NT2/D1 (cell line): ENCODE data around the gene EEFSEC.

Experiments used
- DNase-seq: peaks from one replicate; pipeline ENCODE4 v3.0.0-alpha.2; 2011; ENCODE audit warnings: low read depth, low spot score
- H3K27me3 ChIP-seq: 2 replicates; pipeline ENCODE4 v1.6.0; 2011; ENCODE audit warnings: mild to moderate bottlenecking; ENCODE audit not compliant: insufficient read length, insufficient read depth
- H3K36me3 ChIP-seq: 2 replicates; pipeline ENCODE4 v1.6.1; 2011; ENCODE audit warnings: mild to moderate bottlenecking, low read length, mixed read lengths; ENCODE audit not compliant: insufficient read depth, insufficient read length
- H3K4me1 ChIP-seq: 2 replicates; pipeline ENCODE4 v1.5.1; 2011; ENCODE audit not compliant: insufficient read depth, insufficient read length
- H3K4me3 ChIP-seq: 2 replicates; pipeline ENCODE4 v1.5.1; 2011; ENCODE audit warnings: low read depth; ENCODE audit not compliant: insufficient read length
- H3K9ac ChIP-seq: 2 replicates; pipeline ENCODE4 v1.6.0; 2011; ENCODE audit warnings: low read depth; ENCODE audit not compliant: insufficient read length
- H3K9me3 ChIP-seq: 2 replicates; pipeline ENCODE4 v1.5.1; 2011; ENCODE audit warnings: mild to moderate bottlenecking, low read length; ENCODE audit not compliant: insufficient read depth
- SUZ12 ChIP-seq: IDR thresholded peaks from 2 replicates; pipeline ENCODE4 v1.6.1; 2011; ENCODE audit not compliant: insufficient read length, insufficient read depth; ENCODE audit errors: extremely low read depth
- YY1 ChIP-seq: IDR thresholded peaks from 2 replicates; pipeline ENCODE4 v1.6.1; 2011; ENCODE audit not compliant: insufficient read length, insufficient read depth
- ZNF274 ChIP-seq: IDR thresholded peaks from 2 replicates; pipeline ENCODE4 v1.6.1; 2011; ENCODE audit warnings: mild to moderate bottlenecking, low read depth, low read length

EEFSEC gene

GRCh38 chr3:128281461-128282367 is 128.4 kb downstream of the EEFSEC start:
- H3K27me3 ChIP-seq, result no peaks in the 10 kb centered on the region
- peaks cover 3% of the 10 kb centered on the region for H3K36me3 ChIP-seq
- H3K9ac ChIP-seq, result no peak overlapping the region
- TF ChIP-seq SUZ12 (no peak), YY1 (no peak), ZNF274 (no peak)
- H3K9me3 ChIP-seq, result no peaks in the 10 kb centered on the region
- DNase-seq, result no peak
- H3K4me1 ChIP-seq, result peaks cover 38% of the 10 kb centered on the region
- H3K4me3 ChIP-seq, result no peak overlapping the region

GRCh38 chr3:128282380-128283196 is 129.3 kb downstream of the EEFSEC start:
- H3K4me1 ChIP-seq, result peaks cover 40% of the 10 kb centered on the region
- H3K27me3 ChIP-seq, result no peaks in the 10 kb centered on the region
- no peaks in the 10 kb centered on the region for H3K9me3 ChIP-seq
- H3K9ac ChIP-seq, result peak overlapping the region; percentile 37
- no peak overlapping the region for H3K4me3 ChIP-seq
- TF ChIP-seq ZNF274 (no peak), SUZ12 (no peak), YY1 (no peak)
- no peak for DNase-seq
- H3K36me3 ChIP-seq, result peaks cover 3% of the 10 kb centered on the region

DNA sequence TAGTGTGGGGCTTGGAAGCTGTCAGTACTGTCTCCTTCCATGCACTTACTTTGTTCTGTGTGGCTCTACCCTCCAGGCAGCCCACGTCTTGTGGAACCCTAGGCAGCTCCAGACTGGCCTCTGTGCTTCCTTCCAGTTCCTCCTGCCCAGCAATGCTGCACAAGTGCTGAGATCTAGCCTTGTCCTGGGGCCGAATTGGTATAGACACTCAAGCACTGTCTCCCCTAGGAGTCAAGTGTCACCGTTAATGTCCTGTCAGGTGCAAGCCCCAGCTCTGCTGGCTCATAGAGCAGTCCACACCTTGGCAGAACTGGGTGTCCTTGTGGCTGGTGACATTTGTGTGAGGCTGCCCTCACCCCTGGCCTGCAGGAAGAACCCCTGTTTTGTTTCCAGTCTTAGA is 130.1 kb downstream of the EEFSEC start:
- Histone ChIP-seq H3K9me3 (no peaks in the 10 kb centered on the region), H3K4me1 (peaks cover 35% of the 10 kb centered on the region), H3K36me3 (peaks cover 3% of the 10 kb centered on the region), H3K9ac (no peak overlapping the region), H3K27me3 (no peaks in the 10 kb centered on the region), H3K4me3 (no peak overlapping the region)
- TF ChIP-seq SUZ12 (no peak), YY1 (no peak), ZNF274 (no peak)
- DNase-seq, result no peak

GRCh38 chr3:128285042-128285966 is 132.0 kb downstream of the EEFSEC start:
- no peak overlapping the region for H3K4me3 ChIP-seq
- no peak overlapping the region for H3K9ac ChIP-seq
- H3K36me3 ChIP-seq, result peaks cover 3% of the 10 kb centered on the region
- H3K4me1 ChIP-seq, result peaks cover 25% of the 10 kb centered on the region
- no peaks in the 10 kb centered on the region for H3K27me3 ChIP-seq
- H3K9me3 ChIP-seq, result peaks cover 8% of the 10 kb centered on the region
- DNase-seq, result no peak
- TF ChIP-seq ZNF274 (no peak), YY1 (no peak), SUZ12 (no peak)

DNA sequence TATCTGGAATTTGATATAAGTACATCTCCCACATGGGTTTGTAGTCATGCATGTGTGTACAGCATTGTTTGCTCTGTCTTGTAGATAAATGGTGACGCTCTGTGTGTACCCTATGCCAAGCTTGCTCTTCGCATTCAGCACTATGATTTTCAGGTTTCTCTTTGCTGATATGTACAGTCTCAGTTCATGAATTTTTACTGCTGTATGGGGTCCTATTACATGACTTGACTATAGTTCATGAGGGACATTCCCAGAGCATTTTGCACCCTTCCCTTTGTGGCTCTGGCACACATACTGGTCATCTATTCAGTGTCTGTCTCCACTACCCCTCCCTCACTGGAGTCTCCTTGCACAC is 132.7 kb downstream of the EEFSEC start:
- Histone ChIP-seq H3K27me3 (no peaks in the 10 kb centered on the region), H3K4me3 (no peak overlapping the region), H3K9me3 (peaks cover 14% of the 10 kb centered on the region), H3K4me1 (peaks cover 22% of the 10 kb centered on the region), H3K9ac (no peak overlapping the region), H3K36me3 (peaks cover 3% of the 10 kb centered on the region)
- DNase-seq, result no peak
- TF ChIP-seq SUZ12 (no peak), ZNF274 (no peak), YY1 (no peak)

DNA sequence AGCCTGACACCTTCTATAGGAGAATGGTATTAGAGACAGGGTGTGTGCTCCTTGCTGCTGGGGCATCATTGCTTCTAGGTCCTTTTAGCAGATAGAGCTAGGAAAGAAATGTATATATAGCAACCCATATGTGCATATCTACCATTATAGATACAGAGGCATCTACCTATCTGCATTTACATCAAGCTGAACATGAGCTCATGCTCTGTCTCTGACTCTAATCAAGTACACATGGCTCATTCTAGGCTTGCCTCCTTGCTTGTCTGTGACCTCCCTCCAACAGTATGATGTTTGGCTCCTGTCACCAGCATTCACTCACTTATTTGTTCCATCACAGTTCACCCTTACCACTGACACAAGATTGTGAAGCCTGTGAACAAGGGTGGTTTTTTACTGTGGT is 133.4 kb downstream of the EEFSEC start:
- H3K9me3 ChIP-seq, result peaks cover 14% of the 10 kb centered on the region
- H3K9ac ChIP-seq, result no peak overlapping the region
- no peak for DNase-seq
- peaks cover 3% of the 10 kb centered on the region for H3K36me3 ChIP-seq
- no peaks in the 10 kb centered on the region for H3K27me3 ChIP-seq
- no peak overlapping the region for H3K4me3 ChIP-seq
- H3K4me1 ChIP-seq, result peaks cover 15% of the 10 kb centered on the region
- TF ChIP-seq YY1, result no peak
- TF ChIP-seq SUZ12, result no peak
- TF ChIP-seq ZNF274, result no peak

GRCh38 chr3:128287216-128287615 is 133.9 kb downstream of the EEFSEC start:
- no peaks in the 10 kb centered on the region for H3K27me3 ChIP-seq
- peaks cover 14% of the 10 kb centered on the region for H3K9me3 ChIP-seq
- no peak overlapping the region for H3K9ac ChIP-seq
- no peak overlapping the region for H3K4me3 ChIP-seq
- DNase-seq, result peak; percentile 57
- peaks cover 3% of the 10 kb centered on the region for H3K36me3 ChIP-seq
- TF ChIP-seq YY1 (no peak), ZNF274 (no peak), SUZ12 (no peak)
- peaks cover 10% of the 10 kb centered on the region for H3K4me1 ChIP-seq
